Lower lobe of right lung (tissue), 2 donors: ENCODE data around the gene ZNF860. TPM values are rescaled to one million over a fixed set of nuclear protein-coding genes. Genes with fewer than 3 reads are reported as not detected.

Source experiments
- ATAC-seq, 2 donors: fragments of 200-7000 bp; cut with Tn5 transposase; one replicate each; pipeline ENCODE4 v1.9.1; 2020 to 2022; ENCODE audit warnings: mild to moderate bottlenecking in 2 of 2, moderate library complexity in 2 of 2
- DNase-seq: peaks from one replicate; pipeline ENCODE4 v3.0.0-alpha.2; 2020
- H3K27ac ChIP-seq: fragments of 200-600 bp; one replicate; pipeline ENCODE4 v1.8.0; 2022
- H3K27me3 ChIP-seq: fragments of 200-600 bp; one replicate; pipeline ENCODE4 v1.8.0; 2022; ENCODE audit warnings: low read depth
- H3K36me3 ChIP-seq: fragments of 200-600 bp; one replicate; pipeline ENCODE4 v1.8.0; 2022; ENCODE audit warnings: mild to moderate bottlenecking
- H3K4me1 ChIP-seq: fragments of 200-600 bp; one replicate; pipeline ENCODE4 v1.8.0; 2022
- H3K4me3 ChIP-seq: fragments of 200-600 bp; one replicate; pipeline ENCODE4 v1.8.0; 2022; ENCODE audit warnings: mild to moderate bottlenecking
- H3K9me3 ChIP-seq: fragments of 200-600 bp; one replicate; pipeline ENCODE4 v1.8.0; 2022
- intact Hi-C: fragments of 100-400 bp; cut with DNase I; formaldehyde crosslinking; loops from one replicate; pipeline ENCODE4 v1.11.0; 2022
- long read RNA-seq: library from polyadenylated mRNA; unstranded; transcript quantifications from one replicate; pipeline ENCODE4 v2.0.0, GENCODE V29; 2021
- total RNA-seq: library from RNA; stranded (reverse); fragmentation: NEBNext Ultra II Directional; extraction: Animal tissue kit (Norgen Biotek cat#: 25700); gene quantifications from one replicate; pipeline ENCODE4 v1.2.1, GENCODE V29; 2021
- TF ChIP-seq, protein P1 (sequence below): fragments of 200-600 bp; IDR thresholded peaks from one replicate; pipeline ENCODE4 v1.8.0; 2022; ENCODE audit warnings: antibody characterized with exemption, mild to moderate bottlenecking
- donor health status: DM: no; HTN: yes; CAD: no; lungs with severe emphysema.

Gene ZNF860
- total RNA-seq: 1.6 TPM
- long read RNA-seq, partial matches to known transcripts: 0 of 2 reads
- long read RNA-seq, other reads (novel, unspliced or antisense): 0 of 2 reads

GRCh38 chr3:31981206-31982181 is at the start of gene ZNF860, which contains the start of gene OSBPL10:
ZNF860 (plus strand) TSS chr3:31981750; CDS start chr3:31989080, 7,330 bp downstream.
OSBPL10 (minus strand) TSS chr3:31981262; CDS start chr3:31981179, 83 bp downstream.
- intact Hi-C loops: no loop called here

GRCh38 chr3:31932990-31933389 is 48.6 kb upstream of the ZNF860 start:
- no peaks in the 10 kb centered on the region for H3K27me3 ChIP-seq
- H3K27ac ChIP-seq: no peak overlapping the region
- DNase-seq (no peak), ATAC-seq (no peak)
- TF ChIP-seq, protein P1, sequence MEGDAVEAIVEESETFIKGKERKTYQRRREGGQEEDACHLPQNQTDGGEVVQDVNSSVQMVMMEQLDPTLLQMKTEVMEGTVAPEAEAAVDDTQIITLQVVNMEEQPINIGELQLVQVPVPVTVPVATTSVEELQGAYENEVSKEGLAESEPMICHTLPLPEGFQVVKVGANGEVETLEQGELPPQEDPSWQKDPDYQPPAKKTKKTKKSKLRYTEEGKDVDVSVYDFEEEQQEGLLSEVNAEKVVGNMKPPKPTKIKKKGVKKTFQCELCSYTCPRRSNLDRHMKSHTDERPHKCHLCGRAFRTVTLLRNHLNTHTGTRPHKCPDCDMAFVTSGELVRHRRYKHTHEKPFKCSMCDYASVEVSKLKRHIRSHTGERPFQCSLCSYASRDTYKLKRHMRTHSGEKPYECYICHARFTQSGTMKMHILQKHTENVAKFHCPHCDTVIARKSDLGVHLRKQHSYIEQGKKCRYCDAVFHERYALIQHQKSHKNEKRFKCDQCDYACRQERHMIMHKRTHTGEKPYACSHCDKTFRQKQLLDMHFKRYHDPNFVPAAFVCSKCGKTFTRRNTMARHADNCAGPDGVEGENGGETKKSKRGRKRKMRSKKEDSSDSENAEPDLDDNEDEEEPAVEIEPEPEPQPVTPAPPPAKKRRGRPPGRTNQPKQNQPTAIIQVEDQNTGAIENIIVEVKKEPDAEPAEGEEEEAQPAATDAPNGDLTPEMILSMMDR: no peak
- intact Hi-C loops: no loop called here
- H3K9me3 ChIP-seq: no peaks in the 10 kb centered on the region
- peaks cover 36% of the 10 kb centered on the region for H3K4me1 ChIP-seq
- H3K36me3 ChIP-seq: no peaks in the 10 kb centered on the region
- H3K4me3 ChIP-seq: no peak overlapping the region

More at GRCh38 chr3:31981206-31982181, at the start of gene ZNF860, which contains the start of gene OSBPL10:
- Histone ChIP-seq H3K27ac (peak within 1 kb of the TSS; percentile 88), H3K9me3 (no peaks in the 10 kb centered on the region), H3K36me3 (no peaks in the 10 kb centered on the region), H3K27me3 (no peaks in the 10 kb centered on the region), H3K4me1 (peaks cover 13% of the 10 kb centered on the region), H3K4me3 (peak within 1 kb of the TSS; percentile 67)
- peak; percentile 89 for DNase-seq
- TF ChIP-seq, protein P1: no peak
- ATAC-seq: peak; percentile 89 to 91

- Histone ChIP-seq H3K4me3 (no peak overlapping the region), H3K27me3 (no peaks in the 10 kb centered on the region), H3K36me3 (no peaks in the 10 kb centered on the region), H3K4me1 (peaks cover 36% of the 10 kb centered on the region), H3K27ac (no peak overlapping the region), H3K9me3 (no peaks in the 10 kb centered on the region)
- no peak for DNase-seq
- no peak for ATAC-seq
- intact Hi-C loops: no loop called here
- TF ChIP-seq, protein P1: no peak
Measured at GRCh38 chr3:31934018-31934417, 47.5 kb upstream of the ZNF860 start.

GRCh38 chr3:31934866-31935265 is 46.7 kb upstream of the ZNF860 start:
- Histone ChIP-seq H3K4me3 (no peak overlapping the region), H3K9me3 (no peaks in the 10 kb centered on the region), H3K4me1 (peaks cover 36% of the 10 kb centered on the region), H3K27me3 (no peaks in the 10 kb centered on the region), H3K36me3 (no peaks in the 10 kb centered on the region), H3K27ac (no peak overlapping the region)
- TF ChIP-seq, protein P1: no peak
- no peak for DNase-seq
- peak; percentile 74 to 77 for ATAC-seq
- intact Hi-C loops: no loop called here

DNA sequence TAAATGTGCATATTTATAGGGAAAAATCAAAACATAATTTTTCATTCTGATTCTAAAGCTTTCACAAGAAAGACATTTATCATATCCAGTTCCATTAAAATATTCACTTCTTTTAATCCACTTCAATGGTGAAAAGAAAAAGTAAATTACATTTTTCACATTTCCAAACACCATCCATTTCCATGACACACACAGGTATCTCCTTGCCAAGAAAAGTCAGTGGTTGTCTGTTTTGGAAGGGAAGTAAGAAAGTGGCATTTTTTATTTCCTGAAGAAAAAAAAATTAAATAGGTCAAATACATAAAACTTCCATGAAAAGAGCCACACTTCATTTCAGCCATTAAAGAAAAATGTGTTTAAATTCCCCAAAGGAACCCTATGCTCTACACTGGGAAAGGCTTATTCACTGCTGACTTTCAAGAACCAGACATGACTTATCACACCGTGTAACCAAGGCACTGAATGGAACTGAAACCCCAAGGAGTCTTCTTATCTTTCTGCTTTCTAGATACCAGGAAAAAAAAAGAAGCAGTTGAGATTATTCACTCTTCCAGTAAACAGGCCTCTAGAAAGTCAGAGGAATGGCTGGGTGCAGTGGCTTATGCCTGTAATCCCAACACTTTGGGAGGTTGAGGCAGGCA is 45.0 kb upstream of the ZNF860 start:
- H3K27ac ChIP-seq: no peak overlapping the region
- no peak for ATAC-seq
- H3K4me3 ChIP-seq: no peak overlapping the region
- no peaks in the 10 kb centered on the region for H3K36me3 ChIP-seq
- H3K9me3 ChIP-seq: no peaks in the 10 kb centered on the region
- no peaks in the 10 kb centered on the region for H3K27me3 ChIP-seq
- DNase-seq: no peak
- TF ChIP-seq, protein P1: no peak
- H3K4me1 ChIP-seq: peaks cover 45% of the 10 kb centered on the region
- intact Hi-C loops: no loop called here
